PFSK-1 (cell line): Measurements from ENCODE around the gene CEPT1.

Experiments
- FOXP2 ChIP-seq: optimal IDR thresholded peaks from 2 replicates; pipeline ENCODE3; 2011; ENCODE audit warnings: borderline replicate concordance, control low read depth, inconsistent platforms; ENCODE audit not compliant: insufficient read depth; ENCODE audit errors: extremely low read length, extremely low read depth
- POLR2AphosphoS5 ChIP-seq: IDR thresholded peaks from 2 replicates; pipeline ENCODE4 v1.6.1; 2012; ENCODE audit warnings: low read depth, mild to moderate bottlenecking, control low read depth, low read length, moderate library complexity
- SIN3A ChIP-seq: IDR thresholded peaks from 2 replicates; pipeline ENCODE4 v1.6.1; 2012; ENCODE audit warnings: mild to moderate bottlenecking, low read length, moderate library complexity, borderline replicate concordance; ENCODE audit not compliant: insufficient read depth
- TAF1 ChIP-seq: IDR thresholded peaks from 2 replicates; pipeline ENCODE4 v1.6.1; 2012; ENCODE audit warnings: low read length, control low read depth, borderline replicate concordance; ENCODE audit not compliant: insufficient read depth
- TF ChIP-seq, protein P1 (sequence below), 2 experiments: IDR thresholded peaks; 2 replicates each; pipeline versions ENCODE4 v1.6.1 to v1.8.0; 2011 to 2012; ENCODE audit warnings: low read depth in 2 of 2, low read length in 2 of 2, control low read depth in 1 of 2, inconsistent platforms in 1 of 2, mild to moderate bottlenecking in 1 of 2, moderate library complexity in 1 of 2; ENCODE audit not compliant: insufficient read depth in 1 of 2

DNA sequence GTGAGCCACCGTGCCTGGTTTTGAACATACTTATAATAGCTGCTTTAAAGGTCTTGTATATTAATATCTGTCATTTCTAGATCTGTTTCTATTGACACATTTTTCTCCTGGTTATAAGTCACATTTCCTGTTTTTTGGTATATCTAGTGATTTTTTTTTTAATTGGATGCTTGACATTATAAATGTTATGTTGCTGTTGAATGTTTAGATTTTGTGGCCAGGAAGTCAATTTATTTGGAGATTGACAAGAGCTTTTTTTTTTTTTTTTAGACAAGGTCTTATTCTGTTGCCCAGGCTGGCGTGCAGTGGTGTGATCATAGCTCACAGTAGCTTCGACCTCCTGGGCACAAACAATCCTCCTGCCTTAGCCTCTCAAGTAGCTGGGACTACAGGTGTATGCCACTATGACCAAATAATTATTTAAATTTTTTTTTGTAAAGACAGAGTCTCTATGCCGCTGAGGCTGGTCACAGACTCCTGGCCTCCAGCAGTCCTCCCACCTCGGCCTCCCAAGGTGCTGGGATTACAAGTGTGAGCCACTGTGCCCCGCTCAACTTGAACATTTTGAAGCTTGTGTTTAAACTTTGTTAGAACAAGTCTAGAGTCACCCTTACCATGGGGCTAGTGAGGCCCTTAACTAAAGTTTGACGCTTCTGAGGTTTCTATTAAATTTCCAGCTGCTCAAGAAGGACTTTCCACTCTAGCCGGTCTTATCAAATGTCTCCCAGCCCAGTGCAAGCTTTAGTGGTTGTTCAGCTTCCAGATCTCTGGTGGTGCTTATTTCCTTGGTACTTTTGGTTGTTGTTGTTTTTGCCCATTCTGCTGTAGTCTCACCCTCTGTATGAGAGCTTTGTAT, 78.9 kb downstream of the CEPT1 start:
- TF ChIP-seq POLR2AphosphoS5 (no peak), TAF1 (no peak), SIN3A (no peak), FOXP2 (no peak)
- TF ChIP-seq, protein P1, sequence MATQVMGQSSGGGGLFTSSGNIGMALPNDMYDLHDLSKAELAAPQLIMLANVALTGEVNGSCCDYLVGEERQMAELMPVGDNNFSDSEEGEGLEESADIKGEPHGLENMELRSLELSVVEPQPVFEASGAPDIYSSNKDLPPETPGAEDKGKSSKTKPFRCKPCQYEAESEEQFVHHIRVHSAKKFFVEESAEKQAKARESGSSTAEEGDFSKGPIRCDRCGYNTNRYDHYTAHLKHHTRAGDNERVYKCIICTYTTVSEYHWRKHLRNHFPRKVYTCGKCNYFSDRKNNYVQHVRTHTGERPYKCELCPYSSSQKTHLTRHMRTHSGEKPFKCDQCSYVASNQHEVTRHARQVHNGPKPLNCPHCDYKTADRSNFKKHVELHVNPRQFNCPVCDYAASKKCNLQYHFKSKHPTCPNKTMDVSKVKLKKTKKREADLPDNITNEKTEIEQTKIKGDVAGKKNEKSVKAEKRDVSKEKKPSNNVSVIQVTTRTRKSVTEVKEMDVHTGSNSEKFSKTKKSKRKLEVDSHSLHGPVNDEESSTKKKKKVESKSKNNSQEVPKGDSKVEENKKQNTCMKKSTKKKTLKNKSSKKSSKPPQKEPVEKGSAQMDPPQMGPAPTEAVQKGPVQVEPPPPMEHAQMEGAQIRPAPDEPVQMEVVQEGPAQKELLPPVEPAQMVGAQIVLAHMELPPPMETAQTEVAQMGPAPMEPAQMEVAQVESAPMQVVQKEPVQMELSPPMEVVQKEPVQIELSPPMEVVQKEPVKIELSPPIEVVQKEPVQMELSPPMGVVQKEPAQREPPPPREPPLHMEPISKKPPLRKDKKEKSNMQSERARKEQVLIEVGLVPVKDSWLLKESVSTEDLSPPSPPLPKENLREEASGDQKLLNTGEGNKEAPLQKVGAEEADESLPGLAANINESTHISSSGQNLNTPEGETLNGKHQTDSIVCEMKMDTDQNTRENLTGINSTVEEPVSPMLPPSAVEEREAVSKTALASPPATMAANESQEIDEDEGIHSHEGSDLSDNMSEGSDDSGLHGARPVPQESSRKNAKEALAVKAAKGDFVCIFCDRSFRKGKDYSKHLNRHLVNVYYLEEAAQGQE (IDR thresholded peaks at IDR 0.05; ENCODE audit: insufficient read depth in 1 of 2, low read depth in 2 of 2, low read length in 2 of 2): no peak
